ENCODE results near the gene FAM43B.

- TF ChIP-seq TAF1 (IDR thresholded peaks at IDR 0.05; ENCODE audit: low read depth) = no peak
- TF ChIP-seq EGR1 (IDR thresholded peaks at IDR 0.05) = no peak
- TF ChIP-seq FOXM1 (IDR thresholded peaks at IDR 0.05; ENCODE audit: borderline replicate concordance, low read depth) = no peak
- no peak for TF ChIP-seq EP300 (IDR thresholded peaks at IDR 0.05; ENCODE audit: borderline replicate concordance)
- no peak for TF ChIP-seq RAD21 (IDR thresholded peaks at IDR 0.05; ENCODE audit: low read depth)
- no peak for TF ChIP-seq CEBPB (IDR thresholded peaks at IDR 0.05)
- no peak for TF ChIP-seq MAX (IDR thresholded peaks at IDR 0.05)
- TF ChIP-seq CREB1 (IDR thresholded peaks at IDR 0.05; ENCODE audit: low read depth) = no peak
- TF ChIP-seq TEAD4 (IDR thresholded peaks at IDR 0.05) = no peak
- TF ChIP-seq NFIC (IDR thresholded peaks at IDR 0.05) = no peak
- TF ChIP-seq ZBTB7A (IDR thresholded peaks at IDR 0.05; ENCODE audit: low read depth) = no peak
- no peak for TF ChIP-seq TCF12 (IDR thresholded peaks at IDR 0.05; ENCODE audit: low read depth)
- TF ChIP-seq REST (IDR thresholded peaks at IDR 0.05; ENCODE audit: low read depth) = no peak
Observed at GRCh38 chr1:20511518-20512428, 40.6 kb upstream of the FAM43B start.
